HEK293T (cell line): ENCODE data around the gene JAZF1.

ENCODE experiments used
- NFRKB ChIP-seq: fragments of 450-650 bp; IDR thresholded peaks from 2 replicates; pipeline ENCODE4 v1.6.1; 2016; ENCODE audit warnings: mild to moderate bottlenecking, moderate library complexity
- SUZ12 ChIP-seq: fragments of 450-650 bp; IDR thresholded peaks from 2 replicates; pipeline ENCODE4 v1.6.1; 2016; ENCODE audit warnings: mild to moderate bottlenecking

GRCh38 chr7:28062197-28062991 is 118.2 kb downstream of the JAZF1 start:
- TF ChIP-seq SUZ12, result no peak
- no peak for TF ChIP-seq NFRKB
